HG03097 (cell line): ENCODE measurements around the gene FER.
"Not testable (repeated sequence)": the region's sequence is repeated elsewhere in the genome, so short reads cannot be mapped to it uniquely, and the experiment has no call there.

Experiments
- ATAC-seq: cut with Tn5 transposase; IDR thresholded peaks from one replicate; pipeline ENCODE4 v1.9.1; 2021; ENCODE audit not compliant: unreplicated experiment, low FRiP score

The FER gene

DNA sequence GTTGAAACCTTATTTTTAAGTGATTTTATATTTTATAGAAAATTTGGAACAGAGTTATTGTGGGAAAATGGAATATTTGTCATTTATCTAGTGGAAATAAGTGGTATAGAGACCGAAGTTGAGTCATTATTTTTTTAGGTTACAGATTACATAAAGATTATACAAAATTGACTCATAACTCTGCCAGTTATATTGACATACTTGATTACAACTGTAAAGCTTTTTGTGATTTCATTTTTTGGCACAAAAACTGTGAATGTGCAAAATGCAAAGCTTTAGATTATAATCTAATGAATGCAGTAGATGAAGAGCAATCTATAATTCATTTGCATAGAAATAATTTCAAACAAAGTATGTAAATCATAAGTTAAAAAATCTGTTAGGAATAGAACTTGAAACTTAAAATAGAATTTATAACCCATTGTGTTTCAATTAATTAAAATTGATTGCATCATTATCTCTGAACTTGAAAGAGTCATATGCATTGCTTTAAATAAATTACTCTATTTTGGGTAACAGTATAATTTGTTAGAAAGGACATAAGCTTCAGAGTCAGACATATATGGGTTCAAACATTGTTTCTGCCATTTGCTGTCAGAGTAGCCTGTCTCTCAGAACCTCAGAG lies 280.4 kb downstream of the FER start:
- ATAC-seq, result no peak

DNA sequence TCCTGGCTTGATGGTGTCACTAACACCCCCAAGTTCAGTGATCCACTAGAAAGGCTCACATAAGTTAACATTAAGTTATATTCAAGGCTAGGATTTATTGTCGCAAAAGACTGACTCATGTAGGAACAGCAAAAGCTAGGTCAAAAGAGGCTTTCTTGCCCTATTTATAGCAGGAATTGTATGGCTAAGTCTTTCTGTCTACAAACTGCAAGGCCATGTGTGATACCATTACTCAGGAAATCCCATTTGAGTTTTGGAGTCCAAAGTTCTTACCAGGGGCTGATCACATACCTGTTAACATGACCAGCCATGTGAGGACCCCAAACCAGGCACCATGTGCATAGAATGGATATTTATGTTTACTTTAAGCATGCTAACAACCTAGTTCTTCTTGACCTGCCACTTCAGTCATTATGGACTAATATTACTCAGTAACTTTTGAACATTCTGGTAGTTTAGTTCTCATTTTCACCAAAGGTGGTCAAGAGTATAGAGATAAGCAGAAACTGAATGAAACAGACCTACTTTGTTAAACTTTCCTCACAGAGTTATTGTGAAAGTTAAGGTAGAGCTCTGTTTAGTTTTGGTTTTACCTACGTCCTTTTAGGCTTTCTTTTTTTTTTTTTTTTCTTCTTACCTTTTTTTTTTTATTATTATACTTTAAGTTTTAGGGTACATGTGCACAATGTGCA lies 281.1 kb downstream of the FER start:
- ATAC-seq, result no peak

DNA sequence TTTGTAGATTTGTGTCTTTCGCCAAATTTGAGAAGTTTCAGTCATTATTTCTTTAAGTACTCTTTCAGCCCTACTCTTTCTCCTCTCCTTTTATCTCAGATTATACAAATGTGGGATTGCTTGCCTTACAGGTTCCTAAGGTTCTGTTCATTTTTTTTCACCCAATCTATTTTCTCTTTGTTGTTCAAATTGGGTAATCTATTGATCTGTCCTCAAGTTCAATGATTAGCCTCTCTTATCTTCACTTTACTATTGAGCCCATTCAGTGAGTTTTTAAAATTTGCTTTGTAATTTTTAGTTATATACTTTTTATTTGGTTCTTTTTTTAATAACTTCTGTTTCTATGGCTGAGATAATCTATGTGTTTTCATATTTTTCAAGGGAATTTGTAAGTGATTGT lies 282.1 kb downstream of the FER start:
- no peak for ATAC-seq

DNA sequence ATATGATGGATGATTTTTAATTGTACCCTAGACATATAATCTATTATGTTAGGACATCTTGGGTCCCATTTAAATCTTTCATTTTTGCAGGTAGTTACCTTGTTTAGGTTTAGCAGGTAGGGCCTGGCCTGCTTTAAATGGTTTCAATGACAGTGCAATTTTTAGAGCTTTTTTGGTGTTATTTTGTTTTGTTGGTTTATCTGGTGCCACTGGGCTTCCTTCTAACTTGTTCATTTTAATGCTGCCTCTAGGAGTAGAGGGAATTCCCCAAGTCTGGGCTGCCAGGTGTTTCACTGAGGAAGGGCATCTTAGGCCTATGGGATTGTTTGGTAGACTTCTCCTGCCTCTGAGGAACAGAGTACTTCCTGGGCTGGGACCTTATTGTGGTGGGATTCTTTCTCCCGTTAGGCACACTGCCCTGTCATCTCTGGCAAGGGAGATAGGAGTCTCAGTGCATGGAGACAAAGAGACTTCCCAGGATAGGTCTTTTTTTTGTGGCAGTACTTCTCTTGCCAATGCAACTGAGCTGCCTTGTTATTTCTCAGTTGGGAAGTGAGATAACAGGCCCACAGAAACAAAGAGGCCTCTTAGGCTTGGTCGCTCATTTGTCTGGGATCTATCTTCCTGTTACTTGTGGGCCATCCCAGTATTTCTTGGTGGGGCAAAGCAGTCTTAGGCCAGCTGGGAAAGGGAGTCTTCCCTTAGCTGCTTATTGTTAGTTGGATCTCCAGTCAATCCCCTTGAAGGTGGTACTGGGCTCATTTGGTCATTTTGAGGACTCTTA lies 282.9 kb downstream of the FER start:
- ATAC-seq, result no peak

DNA sequence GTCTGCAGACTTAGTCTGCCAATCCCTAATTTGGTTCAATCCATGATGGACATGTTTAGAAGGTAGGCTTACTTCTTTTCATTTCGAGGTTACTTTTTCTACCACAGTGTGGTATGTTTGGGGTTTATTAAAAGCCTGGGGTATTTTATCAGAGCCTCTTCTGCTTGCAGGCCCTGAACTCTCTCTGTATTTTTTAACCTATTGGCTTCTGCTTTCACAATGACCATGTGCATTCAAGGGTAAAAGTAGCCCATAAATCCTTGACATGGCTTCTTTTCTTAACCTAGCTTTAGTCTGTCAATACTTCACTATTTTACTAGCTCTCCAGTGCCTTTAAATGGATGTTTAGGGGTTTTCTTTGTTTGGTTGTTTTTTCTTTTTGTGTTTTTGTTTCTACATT lies 286.6 kb downstream of the FER start:
- ATAC-seq, result no peak

DNA sequence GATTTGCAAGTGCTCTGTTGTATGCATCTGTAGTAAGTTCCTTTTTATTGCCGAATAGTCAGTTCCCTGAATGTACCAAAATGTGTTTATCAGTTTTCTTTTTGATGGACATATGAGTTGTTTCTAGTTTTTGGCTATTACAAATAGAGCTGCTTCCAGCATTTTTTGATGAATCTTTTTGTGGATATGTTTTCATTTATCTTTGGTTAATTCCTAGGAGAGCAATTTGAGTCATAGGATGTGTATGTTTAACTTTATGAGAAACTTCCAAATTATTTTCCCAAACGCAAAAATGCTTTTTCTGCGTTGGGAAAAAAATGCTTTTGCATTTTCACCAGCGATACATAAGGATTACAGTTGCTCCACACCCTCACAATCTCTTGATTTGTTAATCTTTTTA lies 287.7 kb downstream of the FER start:
- ATAC-seq, result no peak

DNA sequence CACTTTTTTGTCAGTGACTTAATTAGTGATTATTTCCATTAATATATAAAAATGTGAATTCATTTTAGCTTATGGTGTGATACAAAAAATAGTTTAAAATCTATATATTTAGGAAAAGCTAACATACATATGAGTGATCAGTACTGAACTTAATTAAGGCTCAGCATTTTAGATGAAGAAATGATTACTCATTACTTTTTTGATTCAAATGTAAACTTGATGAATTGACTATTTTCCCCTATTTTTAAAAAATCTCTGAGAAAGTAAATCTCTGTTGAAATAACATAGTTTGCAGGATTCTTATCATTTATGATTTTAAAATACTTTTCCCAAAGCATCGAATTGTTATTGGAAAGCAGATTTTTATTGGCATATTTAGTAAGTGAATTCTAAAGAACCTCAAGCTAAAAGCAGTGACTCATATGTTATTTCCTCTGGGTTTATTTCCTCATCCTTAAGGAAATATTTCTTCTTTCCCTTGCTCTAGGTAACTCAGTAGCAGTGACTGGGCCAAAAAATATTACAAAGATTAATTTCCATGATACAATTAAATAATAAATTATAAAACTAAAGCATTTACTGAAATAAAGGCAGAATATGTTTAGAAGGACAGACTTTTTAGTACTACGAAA lies 290.6 kb downstream of the FER start:
- ATAC-seq, result no peak

DNA sequence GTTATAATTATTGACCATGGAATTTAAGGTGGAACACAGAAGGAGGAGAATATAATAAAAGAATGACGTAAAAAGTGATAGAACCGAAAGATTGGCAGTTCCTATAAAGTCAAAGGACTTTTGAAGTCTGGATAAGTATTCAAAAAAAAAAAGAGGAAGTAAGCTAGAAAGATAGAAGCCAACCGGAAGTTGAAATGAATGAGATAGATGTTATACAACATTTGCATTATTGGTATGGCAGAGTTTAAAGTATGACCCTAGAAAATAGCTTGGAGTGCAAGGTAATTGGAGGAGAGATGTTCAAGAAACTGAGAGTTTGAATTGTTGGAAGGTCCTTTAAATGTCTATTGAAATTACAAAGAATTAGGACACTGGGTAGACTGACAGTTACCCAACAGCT lies 293.6 kb downstream of the FER start:
- no peak for ATAC-seq

DNA sequence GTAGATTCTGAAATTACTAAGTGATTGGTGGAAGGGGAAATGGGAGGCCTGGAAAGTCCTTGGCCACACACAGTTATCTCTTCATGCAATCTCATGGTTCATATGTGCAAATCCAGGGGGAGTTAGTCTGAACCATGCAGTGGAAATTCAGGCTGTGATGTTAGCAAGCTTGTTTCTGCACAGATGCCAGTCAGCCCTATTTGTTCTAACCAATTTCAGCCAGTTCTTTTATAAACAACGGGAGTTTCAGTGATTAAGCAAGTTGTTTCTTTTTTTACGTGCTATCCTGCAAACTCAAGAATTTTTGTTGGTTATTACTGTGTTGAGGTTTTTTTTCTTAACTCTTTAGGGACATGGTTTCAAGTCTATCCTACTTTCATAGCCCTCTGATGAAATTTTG lies 298.0 kb downstream of the FER start:
- no peak for ATAC-seq

DNA sequence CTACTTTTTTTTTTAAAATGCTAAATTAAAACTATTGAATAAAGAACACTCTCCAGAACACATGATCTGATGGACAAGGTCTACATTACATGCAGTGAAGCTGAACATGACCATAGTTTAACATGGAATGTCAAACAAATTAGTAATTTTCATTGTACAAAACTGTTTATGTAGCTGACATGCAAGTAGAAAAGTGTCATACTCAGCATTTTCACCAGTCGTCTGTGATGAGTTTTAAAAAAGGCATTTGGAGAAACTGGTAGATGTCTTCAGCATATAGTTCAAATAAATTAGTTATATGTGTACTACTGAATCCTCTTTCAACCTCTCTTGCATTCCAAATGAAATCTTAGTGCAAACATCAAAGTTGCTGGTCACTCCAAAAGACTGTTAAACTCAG lies 301.9 kb downstream of the FER start:
- ATAC-seq, result no peak

DNA sequence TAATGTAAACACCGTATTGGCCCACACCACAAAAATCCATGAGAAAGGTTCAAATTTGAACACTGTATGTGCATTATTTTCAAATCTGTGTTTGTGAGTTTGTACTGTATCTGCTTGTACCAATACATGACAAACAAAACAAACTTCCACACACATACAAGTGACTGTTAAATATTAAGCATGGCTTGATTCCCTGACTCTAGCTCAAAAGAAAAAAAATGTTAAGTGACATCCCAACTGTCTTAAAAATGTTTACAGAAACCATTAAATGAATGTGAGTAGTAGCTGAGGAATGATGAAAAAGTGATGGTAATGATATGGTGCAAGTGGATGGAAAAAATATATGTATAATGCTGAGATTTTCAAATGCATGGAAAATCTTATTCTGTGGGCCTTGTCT lies 302.6 kb downstream of the FER start:
- not testable (repeated sequence) for ATAC-seq

DNA sequence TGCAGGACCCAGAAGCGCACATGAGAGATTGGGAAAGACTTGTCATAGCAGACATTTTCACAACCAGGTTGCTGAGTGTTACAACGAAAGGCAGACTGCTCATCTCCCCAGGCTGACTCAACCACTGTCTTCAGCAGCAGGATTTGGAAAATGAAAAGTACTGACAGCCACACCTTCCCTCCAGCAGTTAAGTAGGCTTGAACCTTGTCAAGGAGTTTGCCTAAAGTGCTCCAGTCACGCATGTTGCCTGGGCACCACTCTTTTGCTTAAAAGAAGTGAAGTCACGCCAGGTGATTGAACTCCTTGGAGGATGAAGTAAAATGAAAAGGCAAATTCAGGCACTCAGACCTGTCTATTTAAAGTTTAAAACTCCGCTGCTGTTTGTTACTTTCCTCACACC lies 304.5 kb downstream of the FER start:
- not testable (repeated sequence) for ATAC-seq

DNA sequence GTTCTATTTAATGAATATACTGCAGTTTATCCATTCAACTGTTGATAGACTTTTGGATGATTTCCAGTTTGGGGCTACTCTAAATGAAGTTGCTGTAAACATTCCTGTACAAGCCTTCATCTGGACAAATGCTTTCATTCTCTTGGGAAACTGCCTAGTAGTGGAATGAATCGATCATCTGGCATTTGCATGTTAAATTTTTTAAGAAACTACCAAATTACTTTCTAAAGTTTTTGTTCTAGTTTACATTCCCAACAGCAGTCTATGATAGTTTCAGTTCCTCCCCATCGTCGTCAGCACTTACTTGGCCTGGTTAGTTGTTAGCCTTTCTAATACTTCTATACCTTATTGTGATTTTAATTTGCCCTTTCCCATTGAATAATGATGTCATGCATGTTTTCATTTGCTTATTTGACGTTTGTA lies 306.3 kb downstream of the FER start:
- ATAC-seq, result no peak

DNA sequence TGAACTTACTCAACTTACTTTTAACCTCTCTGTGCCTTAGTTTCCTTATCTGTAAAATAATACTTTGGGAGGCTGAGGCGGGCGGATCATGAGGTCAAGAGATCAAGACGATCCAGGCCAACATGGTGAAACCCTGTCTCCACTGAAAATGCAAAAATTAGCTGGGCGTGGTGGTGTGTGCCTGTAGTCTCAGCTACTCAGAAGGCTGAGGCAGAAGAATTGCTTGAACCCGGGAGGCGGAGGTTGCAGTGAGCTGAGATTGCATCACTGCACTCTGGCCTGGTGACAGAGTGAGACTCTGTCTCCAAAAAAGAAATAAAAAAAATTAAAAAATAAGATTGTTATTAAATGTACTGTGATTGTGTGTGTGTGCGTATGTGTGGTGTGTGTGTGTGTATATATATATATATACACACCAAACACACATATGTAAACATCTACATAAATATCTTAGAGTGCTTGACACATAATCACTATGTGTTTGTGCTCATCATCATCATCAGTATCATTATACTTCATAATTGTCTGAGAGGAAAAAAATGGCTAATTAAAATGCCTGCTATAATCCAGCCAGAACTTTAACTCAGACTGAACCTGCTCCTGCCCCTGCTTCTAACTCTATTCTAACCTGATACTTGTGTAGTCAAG lies 312.8 kb downstream of the FER start:
- ATAC-seq, result no peak

DNA sequence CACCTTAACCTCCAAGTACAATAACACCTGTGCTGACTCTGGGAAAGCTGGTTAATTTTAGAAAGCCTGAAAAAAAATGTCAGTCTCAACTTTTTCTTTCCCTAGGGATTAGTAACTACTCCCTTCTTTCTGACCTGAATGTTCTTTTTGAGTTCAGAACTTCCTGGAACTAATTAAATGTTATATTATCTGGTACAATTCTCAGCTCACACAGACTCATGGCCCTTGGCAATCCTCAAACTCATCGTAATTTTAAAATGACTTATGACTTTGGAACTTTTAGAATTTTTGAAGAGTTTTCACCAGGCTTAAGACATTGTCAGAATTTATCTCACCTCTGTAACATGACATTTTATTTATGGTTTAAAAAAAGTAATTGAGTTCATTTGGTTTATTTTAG lies 315.0 kb downstream of the FER start:
- no peak for ATAC-seq

DNA sequence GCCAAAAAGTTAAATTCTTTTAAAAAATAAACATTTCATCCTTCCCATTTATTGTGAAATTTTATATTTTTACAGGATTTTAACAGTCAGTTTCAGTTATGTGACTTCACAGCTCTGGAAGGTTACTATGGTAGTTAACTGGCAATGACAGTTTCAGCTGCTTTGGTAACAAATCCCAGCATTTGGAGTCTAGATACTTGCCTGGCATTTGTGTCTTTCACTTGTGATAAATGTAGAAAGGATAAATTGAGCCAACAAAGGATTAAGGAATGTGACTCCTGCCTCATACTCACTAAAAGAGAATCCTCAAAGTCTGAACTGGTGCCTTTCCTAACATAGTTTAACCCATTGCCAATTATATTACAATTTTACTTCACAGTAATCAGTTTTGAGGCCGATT lies 315.5 kb downstream of the FER start:
- no peak for ATAC-seq

DNA sequence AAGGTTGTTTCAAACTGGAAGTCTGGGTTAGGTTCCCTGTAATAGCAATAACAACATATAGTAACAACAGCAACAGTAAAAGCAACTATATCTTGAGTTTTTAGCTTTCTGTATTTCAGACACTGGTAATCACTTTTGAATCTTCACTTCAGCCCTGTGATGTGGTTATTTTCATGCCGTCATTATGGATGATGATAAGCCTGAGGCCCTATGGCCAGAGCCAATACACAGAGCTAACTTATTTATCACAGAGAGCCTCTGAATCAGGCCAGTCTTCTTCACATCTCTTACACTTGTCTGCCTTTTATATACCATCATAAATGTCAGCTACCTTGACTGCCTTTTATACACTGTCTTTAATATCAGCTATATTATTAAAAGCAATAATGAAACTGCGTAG lies 329.0 kb downstream of the FER start:
- ATAC-seq, result no peak

DNA sequence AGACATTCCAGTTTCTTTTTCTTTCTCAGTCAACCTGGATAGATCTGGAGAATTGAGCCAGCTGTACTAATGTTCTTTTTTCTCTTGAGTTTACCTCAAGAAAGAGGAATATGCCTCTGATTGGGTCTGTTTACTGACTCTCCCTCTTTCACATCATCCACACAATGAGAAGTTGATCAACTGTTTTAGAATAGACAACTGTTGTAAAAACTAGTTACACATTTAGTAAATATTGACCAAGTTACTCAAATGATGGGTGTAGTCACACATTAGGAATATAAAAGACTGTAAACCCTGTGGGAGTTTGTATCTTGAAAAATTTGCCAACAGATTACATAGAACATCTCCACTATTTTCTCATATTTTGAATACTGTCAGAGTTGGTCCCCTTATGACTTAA lies 330.8 kb downstream of the FER start:
- no peak for ATAC-seq

DNA sequence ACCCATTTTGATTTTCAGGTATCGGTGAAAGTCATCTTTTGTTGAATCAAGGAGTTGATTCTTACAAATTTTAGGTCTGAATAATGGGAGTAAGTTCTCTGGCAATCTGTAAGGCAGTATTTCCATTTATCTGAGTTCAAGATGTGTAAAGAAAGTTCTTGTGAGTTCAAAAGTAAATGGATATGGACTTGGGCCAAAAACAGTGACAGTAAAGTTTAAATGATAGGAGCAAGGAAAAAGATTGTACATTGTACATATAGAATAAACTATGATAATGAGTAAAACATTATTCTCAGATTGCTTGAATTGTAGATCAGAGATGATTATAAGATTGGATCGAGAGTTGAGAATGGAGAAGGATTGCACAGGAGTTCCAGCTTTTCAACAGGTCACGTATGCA lies 332.8 kb downstream of the FER start:
- ATAC-seq, result no peak

DNA sequence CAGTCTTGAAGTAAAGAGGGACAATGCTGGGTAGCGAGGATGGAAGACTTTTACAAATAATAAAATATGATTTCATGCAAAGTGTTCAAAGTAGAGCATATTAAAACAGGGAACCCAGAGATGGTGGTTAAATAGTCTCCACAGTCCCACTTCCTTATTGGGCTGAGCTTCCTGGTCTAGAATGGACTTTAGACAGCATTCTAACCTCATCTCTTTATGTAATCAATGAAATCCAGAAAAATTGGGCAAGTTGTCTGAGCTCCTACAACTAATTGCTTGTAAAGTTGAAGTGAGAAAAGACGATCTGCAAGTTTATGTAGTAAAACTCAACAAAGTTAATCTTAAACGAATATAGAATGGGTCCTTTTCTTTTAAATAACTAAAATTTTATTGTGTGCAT lies 333.2 kb downstream of the FER start:
- no peak for ATAC-seq

DNA sequence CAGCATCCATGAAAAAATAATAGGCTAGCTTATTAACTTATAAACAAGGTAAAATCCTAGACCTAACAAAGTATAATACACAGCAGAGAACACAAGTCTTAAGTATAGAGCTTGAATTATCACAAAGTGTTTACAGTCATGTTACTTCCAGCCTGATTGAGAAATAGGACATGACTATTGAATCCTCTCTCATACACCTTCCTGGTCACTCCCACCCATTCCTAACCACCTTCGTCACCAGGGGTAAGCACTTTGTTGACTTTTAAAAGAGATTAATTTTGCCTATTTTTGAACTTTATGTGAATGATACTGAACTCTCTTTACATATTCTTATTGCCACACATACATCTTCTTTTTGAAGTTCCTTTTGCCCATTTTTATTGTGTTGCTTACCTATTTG lies 336.2 kb downstream of the FER start:
- ATAC-seq, result no peak
